NCI-H446 treated with DMSO at 0.1 percent for 48 hours (cell line): Measurements from ENCODE around the gene TESMIN.

Experiments used
- DNase-seq: peaks from one replicate; lab custom pipeline; 2025; lab: John Stamatoyannopoulos, UW

Gene TESMIN

DNA sequence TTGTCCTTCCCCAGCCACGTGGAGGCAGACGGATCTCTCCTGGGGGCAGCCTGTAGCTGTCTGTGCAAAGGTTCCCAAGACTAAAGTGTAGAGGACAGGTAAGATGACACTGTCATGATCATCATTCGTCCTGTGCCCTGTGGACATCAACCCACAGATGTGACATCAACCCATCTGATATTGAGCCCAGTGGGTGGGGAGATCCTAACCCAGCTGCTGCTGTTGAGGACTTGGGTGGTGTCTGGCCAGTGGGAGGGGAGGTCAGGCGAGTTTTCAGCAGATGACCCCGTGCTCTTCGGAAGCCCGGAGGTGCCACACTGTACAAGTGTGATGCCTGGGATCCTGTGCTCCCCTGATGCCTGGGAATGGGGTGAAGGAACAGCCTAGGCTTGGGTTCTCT is 68.2 kb downstream of the TESMIN start:
- DNase-seq = no peak

- no peak for DNase-seq
These were observed 68.8 kb downstream of the TESMIN start for GRCh38 chr11:68682531-68682961.

GRCh38 chr11:68680541-68681231 is 70.6 kb downstream of the TESMIN start:
- DNase-seq = no peak

GRCh38 chr11:68678031-68678441 is 73.3 kb downstream of the TESMIN start:
- DNase-seq = no peak

GRCh38 chr11:68677432-68677831 is 73.9 kb downstream of the TESMIN start:
- DNase-seq = peak; percentile 9

- DNase-seq = no peak
These were observed 76.9 kb downstream of the TESMIN start for GRCh38 chr11:68674461-68674860.

- no peak for DNase-seq
These were observed 77.3 kb downstream of the TESMIN start for GRCh38 chr11:68673991-68674390.

DNA sequence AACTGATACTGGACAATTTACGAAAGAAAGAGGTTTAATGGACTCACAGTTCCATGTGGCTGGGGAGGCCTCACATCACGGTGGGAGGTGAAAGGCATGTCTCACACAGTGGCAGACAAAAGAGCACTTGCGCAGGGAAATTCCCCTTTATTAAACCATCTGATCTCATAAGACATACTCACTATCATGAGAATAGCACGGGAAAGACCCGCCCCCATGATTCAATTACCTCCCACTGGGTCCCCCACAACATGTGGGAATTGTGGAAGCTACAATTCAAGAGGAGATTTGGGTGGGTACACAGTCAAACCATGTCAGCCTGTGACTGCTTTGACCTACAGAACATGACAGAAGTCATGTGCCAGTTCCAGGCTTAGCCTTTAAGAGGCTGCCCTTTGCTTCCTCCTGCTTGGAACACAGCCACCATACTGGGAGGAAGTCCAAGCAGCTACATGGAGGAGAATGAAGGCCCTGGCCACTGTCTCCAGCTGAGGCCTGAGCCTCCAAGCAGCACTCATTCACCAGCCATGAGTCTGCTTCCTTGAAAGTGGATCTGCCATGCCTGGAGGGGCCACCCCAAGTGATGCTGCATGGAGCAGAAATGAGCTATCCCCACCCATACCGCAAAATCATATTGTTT is 77.9 kb downstream of the TESMIN start:
- DNase-seq = no peak

DNA sequence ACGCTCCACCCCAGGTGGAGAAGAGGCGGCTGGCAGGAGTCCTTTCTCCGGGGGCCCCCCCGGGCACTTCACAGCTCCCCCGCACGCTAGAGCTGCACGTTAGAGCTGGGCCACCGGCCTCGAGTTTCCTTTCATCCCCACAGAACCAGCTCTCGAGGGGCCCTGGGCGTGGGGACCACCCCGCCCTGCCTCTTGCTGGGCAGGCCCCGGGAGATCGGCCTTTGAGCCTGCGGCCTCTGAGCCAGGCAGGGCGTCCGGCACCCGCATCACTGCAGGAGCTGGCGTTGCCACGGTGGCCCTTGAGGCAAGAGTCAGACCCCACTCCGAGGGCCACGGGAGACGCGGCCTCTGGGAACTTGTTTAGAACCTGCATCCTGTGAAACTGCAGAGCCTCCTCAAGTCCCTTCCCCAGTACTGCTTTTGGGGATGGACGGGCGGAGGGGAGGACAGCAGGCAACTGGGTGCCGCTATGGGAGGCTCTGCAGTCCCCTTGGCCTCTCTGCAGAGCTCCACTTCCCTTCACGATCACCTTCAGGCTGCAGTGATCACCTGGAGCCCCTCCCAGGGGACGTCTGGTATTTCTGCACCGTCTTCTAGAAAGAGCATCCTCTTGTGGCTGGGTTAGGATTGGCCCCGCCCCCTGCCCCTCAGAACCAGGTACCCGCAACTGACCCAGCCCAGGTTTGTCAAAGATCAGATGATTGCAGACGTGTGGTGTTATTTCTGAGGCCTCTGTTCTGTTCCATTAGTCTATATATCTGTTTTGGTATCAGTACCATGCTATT is 80.9 kb downstream of the TESMIN start:
- DNase-seq = no peak

- DNase-seq = no peak
These were observed 81.8 kb downstream of the TESMIN start for GRCh38 chr11:68669301-68670090.

GRCh38 chr11:68667511-68668500 is 83.5 kb downstream of the TESMIN start:
- DNase-seq = no peak

DNA sequence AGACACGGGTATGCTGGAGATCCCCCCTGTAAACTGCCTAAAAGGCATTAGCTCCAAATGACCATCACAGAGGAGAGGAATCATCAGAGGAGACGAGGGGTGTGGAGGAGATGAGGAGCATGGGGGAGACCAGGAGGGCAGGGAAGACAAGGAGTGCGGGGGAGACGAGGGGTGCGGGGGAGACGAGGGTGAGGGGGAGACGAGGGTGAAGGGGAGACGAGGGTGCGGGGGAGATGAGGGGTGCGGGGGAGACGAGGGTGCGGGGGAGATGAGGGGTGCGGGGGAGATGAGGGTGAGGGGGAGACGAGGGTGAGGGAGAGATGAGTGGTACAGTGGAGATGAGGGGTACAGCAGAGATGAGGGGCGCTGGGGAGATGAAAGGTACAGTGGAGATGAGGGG is 84.5 kb downstream of the TESMIN start:
- DNase-seq = no peak

- no peak for DNase-seq
These were observed 85.9 kb downstream of the TESMIN start for GRCh38 chr11:68665436-68665835.

DNA sequence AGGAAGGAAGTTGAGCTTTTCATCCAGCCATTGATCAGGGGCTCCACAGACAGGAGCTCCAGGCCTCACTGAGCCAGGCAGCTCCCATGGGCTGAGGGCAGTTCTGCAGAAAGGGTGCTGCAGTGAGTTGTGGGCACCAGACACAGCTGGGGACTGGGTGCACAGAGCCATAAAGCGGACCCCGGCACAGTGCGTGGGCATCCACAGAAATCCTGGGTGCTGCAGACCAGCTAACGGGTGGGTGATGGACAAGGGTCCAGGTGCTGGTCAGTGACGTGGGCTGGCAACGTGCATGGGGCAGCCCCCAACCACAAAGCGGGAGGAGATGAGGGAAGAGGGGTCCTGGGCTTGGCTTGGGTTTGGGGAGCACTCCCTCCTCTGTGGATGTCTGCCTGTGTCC is 86.4 kb downstream of the TESMIN start:
- DNase-seq = no peak

GRCh38 chr11:68664141-68664540 is 87.2 kb downstream of the TESMIN start:
- no peak for DNase-seq

- no peak for DNase-seq
These were observed 87.8 kb downstream of the TESMIN start for GRCh38 chr11:68663482-68664010.

DNA sequence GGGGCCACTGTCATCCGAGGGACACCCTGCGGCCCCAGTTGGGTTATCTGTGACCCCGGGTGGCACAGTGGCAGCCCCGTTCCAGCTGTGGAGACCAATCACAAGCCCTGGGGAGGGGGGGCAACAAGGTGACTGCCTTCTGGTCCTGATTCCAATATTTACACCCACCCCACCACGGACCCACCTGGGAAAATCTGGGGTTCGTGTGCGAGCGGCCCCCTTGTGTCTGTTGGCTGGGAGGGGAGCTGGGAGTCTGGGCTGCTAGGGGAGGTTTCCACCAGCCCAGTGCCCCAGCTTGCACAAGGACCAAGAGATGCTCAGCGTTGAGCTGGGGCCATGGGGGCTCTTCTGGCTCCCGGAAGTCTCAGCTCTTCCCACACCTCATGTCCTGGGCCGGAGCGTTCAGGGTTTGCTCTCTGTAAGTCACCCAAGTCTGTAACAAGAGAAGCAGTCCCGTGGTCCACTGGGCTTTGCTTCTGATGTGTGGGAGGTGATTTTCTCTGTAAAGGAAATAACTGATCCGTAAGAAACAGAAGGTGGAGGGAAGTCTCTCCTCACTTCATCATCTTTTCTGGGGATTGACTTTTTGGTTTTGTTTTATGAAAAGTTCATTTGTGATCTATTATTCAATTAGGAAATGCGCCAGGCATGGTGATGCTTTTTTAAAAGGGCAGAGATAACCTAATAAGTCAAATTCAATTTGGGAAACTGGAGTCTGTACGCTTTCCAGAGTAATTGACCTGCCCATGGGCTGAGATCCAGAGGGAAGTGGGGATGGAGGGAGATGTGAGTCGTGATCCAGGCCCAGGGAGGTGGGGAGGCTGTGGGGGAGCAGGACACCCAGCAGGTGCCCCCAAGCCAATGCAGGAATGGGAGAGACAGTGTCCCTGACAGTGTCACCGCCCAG is 89.4 kb downstream of the TESMIN start:
- DNase-seq = no peak

DNA sequence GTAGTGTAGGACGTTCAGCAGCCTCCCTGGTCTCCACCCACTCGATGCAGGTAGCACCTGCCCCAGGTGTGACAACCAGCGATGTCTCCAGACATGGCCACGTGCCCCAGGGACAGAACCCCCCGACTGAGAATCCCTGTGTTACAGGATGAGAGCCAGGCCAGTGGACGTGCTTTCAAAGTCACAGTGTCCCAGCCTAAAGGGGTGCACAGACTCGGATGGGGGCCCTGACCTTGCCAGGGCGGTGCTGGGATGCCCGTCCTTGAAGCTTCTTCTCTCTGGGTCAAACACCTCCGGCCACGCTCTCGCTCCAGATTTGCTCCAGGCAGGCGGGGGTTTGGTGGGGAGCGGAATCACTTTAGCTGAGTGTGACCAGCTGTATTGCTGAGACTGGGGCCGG is 90.3 kb downstream of the TESMIN start:
- DNase-seq = no peak

- DNase-seq = no peak
These were observed 91.1 kb downstream of the TESMIN start for GRCh38 chr11:68660066-68660810.
